ENCODE data around the gene ZMYND19.
"Not testable (repeated sequence)": the region's sequence is repeated elsewhere in the genome, so short reads cannot be mapped to it uniquely, and the experiment has no call there.

The ZMYND19 gene

GRCh38 chr9:137590469-137591383, at the start of gene ZMYND19:
Gene ZMYND19, minus strand, starts transcription at chr9:137590512. Its CDS starts 249 bp downstream, at chr9:137590263.
- DNase-seq = peak; percentile 73 to 90

- DNase-seq = no peak
These were observed 49.2 kb upstream of the ZMYND19 start for GRCh38 chr9:137639303-137640051.

- DNase-seq = no peak
These were observed 48.4 kb upstream of the ZMYND19 start for GRCh38 chr9:137638680-137639079.

DNA sequence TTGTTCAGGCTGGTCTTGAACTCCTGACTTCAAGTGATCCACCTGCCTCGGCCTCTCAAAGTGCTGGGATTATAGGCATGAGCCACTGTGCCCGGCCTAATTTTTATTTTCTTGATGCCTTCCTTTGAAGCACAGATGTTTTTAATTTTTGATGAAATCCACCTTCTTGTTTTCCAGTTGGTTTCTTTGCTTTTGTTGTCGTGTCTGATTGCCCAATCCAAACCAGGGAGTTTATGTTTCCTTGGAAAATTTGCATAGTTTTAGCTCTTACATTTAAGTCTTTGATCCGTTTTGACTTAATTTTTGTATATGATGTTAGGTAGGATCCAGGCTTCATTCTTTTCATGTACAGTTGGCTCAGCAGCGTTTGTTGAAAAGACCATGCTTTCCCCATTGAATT, 43.7 kb upstream of the ZMYND19 start:
- no peak for DNase-seq

DNA sequence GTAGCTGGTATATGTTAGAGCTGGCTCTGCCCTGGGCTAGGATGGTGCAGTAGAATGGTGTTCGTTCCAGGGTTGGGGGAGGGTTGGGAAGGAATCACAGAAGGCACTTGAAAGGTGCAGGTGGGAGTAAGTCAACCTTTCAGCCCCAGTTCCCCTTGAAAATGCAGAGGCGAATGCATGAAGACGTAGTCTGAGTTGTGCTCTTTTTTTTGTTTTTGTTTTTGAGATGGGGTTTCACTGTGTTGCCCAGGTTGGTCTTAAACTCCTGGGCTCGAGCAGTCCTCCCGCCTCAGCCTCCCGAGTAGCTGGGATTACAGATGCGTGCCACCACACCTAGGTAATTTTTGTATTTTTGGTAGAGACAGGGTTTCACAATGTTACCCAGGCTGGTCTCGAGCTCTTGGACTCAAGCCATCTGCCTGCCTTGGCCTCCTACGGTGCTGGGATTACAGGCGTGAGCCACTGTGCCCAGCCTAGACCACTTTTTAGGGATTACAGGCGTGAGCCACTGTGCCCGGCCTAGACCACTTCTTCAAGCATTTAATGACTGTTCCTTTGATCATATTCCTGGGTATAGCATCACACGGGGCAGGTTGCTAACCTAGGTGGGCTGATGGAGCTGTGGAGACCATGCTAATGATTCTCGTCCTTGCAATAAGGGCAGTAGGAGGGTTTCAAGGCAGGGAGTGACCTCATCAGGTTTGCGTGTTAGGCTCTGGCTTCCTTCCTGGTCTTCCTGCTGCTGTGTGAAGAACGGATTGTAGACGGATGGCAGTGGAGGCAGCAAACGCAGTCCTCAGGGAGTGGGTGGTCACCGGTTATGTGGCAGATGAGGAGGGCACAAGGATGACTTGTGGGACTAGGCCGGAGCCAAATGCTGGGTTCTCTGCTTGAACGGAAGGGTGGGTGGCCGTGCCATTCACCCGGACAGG, 42.2 kb upstream of the ZMYND19 start:
- peak in 1 of 2 experiments; percentile 36 for DNase-seq

DNA sequence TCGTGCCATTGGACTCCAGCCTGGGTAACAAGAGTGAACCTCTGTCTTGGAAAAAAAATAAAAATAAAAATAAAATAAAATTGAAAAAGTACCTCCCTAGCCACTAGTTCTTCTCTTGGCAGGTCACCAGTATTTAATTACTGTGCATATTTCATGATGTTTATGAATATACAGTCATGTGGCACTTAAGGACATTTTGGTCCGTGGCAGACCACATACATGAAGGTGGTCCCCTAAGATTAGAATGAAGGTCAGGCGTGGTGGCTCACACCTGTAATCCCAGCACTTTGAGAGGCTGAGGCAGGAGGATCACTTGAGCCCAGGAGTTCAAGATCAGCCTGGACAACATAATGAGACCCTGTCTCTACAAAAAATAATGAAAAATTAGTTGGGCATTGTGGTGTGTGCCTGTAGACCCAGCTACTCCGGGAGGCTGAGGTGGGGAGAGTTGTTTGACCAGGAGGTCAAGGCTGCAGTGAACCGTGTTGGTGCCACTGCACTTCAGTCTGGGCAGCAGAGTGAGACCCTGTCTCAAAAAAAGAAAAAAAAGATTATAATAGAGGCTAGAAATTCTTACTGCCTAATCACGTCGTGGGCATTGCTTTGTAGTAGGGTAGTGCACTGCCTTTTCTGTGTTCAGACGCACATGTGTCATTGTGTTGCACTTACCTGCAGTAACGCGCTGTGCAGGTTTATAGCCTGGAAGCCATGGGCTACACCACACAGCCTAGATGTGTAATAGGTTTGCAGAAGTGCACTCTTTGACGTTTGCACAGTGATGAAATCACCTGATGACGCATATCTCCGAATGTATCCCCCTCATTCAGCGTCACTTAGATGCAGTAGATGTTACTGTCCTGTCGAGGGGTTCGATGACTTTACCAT, 41.3 kb upstream of the ZMYND19 start:
- DNase-seq = no peak

- DNase-seq = no peak
These were observed 40.4 kb upstream of the ZMYND19 start for GRCh38 chr9:137630679-137631078.

DNA sequence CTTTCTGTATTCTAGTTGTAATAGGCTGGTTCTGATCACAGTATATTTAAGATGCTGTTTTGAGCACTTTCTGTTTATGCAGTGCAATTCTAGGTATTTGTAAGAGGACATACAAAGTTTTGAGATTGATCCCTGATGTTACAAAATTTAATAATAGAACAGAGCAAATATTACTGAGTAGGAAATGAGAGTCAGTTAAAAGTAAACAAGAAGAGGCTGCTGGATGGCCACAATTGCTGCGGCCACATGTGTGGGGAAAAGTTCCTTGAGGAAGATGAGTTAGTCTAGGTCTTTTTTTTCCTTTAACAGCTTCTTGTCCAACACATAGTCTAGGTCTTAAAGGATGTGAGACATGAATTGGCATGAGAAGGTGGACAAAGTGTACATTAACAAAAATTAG, 39.8 kb upstream of the ZMYND19 start:
- no peak for DNase-seq

GRCh38 chr9:137627406-137627805, 37.1 kb upstream of the ZMYND19 start:
- DNase-seq = not testable (repeated sequence)

- DNase-seq = no peak
These were observed 36.2 kb upstream of the ZMYND19 start for GRCh38 chr9:137626464-137626863.

GRCh38 chr9:137622211-137622610, 31.9 kb upstream of the ZMYND19 start:
- DNase-seq = not testable (repeated sequence)

DNA sequence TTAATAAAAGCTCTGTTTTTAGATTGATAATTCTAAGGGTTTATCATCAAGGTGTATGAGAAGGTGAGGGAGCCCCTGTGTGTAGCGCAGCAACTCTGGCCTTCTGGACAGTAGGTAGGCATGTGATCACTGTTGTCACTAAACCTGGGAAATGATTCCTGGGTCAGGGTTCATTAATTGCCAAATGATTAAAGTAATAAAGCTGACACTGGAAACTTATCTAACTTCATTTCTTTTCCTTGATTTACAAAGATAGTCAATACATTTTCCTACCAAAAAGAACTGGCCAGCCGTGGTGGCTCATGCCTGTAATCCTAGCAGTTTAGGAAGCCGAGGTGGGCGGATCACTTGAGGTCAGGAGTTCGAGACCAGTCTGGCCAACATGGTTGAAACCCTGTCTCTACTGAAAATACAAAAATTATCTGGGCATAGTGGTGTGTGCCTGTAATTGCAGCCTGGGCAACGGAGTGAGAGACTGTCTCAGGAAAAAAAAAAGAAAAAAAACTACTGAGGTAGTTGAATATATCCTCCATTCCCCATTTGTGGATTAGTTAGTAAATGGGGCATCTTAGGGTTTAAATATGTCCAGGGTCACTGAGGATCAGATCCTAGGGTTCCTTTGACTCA, 30.9 kb upstream of the ZMYND19 start:
- DNase-seq = no peak

DNA sequence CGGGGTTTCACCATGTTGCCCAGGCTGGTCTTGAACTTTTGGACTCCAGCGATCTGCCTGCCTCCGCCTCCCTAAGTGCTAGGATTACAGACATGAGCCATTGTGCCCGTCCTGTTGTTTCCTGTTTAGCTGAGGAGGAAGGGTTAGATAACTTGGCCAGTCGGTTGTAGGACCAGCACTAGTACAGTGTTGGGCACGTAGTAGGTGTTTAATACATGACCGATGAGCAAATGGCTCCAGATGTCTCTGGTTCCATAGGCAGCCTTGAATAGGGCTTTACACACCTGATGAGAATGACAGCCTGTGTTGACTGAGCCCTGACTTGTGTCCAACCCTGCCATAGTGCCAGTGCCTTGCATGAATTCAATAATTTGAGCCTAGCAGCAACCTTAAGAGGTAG, 30.3 kb upstream of the ZMYND19 start:
- DNase-seq = no peak

DNA sequence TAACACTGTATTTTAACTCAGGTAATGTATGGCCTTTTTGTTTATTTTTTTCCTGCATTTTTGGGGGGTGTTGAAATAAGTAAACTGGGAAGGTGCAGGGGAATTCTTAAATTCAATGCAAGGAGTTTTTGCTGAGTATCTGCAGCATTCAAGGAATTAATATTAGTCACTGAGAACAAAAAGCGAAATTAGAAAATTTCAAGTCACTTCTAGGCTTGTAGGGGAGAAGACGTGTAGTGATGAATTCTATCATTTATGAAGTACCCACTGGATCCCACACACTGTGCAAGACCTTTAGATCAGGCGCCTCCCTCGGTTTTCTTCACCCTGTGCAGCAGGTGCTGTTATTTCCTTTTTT, 29.7 kb upstream of the ZMYND19 start:
- no peak for DNase-seq

DNA sequence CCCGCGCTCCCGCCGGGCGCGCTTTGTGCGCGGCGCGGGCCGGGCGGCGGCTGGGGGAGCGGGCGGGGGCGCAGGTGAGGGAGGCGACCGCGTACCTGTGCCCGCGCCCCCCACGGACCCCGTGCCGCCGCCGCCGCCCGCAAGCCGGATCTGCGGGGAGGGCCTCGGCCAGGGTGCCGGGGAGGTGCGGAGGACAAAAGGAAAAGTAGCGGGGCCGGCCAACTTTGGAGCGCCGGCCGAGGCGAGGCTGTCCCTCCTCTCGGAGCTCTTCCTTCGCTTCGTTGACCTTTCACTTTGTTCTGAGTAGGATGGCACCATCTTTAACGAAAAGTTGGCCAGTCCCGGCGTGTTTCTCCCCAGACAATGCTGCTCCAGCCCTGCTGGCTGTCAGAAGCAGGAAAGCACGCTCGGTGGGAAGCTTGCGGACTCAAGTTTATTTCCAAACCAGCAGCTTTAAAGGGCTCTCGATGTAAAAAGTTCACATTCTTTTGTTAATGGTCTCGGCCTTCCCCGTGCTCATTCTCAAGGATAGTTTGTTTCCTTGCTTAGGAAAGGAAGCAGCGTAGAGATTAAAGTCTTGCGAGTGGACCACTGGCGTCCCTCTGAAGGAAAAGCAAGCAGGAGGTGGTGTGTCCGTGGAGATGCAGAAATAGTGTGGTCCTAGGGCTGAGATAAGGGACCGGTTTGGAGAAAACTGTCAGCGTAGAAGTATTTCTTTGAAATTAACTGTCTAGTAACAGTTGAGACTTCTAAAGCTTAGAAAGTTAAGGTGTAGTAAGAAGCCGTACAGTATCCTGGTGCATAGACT, 29.1 kb upstream of the ZMYND19 start:
- no peak for DNase-seq

DNA sequence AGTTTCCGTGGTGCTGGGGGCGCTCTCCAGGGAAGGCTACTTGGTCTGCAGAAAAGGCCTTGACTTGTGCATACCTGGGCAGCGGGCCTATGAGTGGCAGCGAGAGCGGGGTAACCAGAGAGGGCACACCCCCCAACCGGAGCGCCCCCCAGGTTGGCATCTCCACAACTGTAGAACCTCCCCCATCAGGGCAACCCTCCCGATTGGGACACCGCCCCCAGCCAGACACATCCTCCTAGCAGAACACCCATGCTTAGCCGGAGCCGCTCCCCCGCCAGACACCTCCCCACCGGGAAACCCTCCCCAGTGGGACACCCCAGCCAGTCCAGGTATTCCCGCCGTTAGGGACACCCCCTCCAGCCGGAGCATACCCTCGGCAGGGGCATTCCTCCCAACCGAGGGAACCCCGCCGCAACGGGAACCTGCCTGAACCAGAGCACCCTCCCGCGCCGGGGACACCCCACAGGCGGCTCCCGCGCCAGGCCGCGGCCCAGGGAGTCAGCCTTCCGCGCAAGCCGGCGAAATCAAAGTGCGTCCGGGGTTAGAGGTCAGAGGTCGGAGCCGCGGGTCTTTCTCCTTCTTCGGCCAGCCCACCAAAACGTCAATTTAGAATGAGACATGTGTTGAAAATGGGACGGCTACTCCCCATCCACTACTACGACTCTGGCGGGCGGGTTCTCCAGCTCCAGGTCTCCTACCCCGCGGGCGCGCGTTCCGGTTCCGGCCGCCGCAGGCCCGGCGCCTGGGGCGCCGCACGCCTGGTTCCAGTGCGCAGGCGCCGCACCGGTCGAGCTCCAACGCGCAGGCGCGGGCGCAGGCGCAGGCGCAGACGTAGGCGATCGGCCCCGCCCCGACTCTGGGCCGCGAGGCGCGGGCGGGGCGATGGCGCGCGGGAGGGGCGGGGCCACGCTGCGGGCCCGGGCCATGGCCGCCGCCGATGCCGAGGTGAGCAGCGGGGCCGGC, 28.1 kb upstream of the ZMYND19 start, which contains the start of gene EHMT1:
Gene EHMT1 (plus strand): TSS at position 901 of the 963 bp plus-strand sequence. CDS start 24 bp downstream, at position 925.
- peak; percentile 82 to 90 for DNase-seq

- DNase-seq = no peak
These were observed 25.1 kb upstream of the ZMYND19 start for GRCh38 chr9:137615387-137615871.

DNA sequence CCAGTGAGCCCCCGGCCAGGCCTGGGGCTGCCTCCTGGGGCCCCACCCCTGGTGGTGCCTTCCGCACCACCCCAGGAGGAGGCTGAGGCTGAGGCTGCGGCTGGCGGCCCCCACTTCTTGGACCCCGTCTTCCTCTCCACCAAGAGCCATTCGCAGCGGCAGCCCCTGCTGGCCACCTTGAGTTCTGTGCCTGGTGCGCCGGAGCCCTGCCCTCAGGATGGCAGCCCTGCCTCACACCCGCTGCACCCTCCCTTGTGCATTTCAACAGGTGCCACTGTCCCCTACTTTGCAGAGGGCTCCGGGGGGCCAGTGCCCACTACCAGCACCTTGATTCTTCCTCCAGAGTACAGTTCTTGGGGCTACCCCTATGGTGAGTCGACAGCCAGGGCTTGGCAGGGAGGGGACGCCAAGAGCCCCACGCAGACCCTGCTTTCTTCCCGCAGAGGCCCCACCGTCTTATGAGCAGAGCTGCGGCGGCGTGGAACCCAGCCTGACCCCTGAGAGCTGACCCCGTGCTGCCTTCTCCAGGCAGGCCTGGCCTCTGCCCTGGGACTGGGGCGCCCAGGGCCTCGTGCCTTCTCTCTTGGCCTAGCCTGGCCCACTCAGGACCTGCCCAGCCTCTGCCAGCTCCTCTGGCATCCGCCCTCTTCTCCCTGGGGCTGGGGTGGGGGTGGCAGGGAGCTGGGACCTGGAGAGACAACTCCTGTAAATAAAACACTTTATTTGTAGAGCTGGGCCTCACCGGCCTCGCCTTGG, 24.5 kb upstream of the ZMYND19 start:
- DNase-seq = no peak

Measured in NCI-H524 (cell line).